SJSA1 (cell line): ENCODE data around the gene MAP1A. TPM values are rescaled to one million over a fixed set of nuclear protein-coding genes. Genes with fewer than 3 reads are reported as not detected.

Experiments used
- DNase-seq, 2 experiments: peaks; one replicate each; pipeline ENCODE4 v3.0.0-alpha.2; 2015 to 2020; ENCODE audit warnings: low spot score in 2 of 2, low read depth in 1 of 2
- H3K27ac ChIP-seq: fragments of 250-450 bp; sonication (Bioruptor Pico); 2 replicates; pipeline ENCODE4 v1.5.1; 2020; ENCODE audit warnings: mild to moderate bottlenecking, moderate library complexity
- H3K27me3 ChIP-seq: fragments of 250-450 bp; sonication (Bioruptor Pico); replicated peaks from 2 replicates; pipeline ENCODE4 v1.5.1; 2020; ENCODE audit warnings: mild to moderate bottlenecking, moderate library complexity
- H3K36me3 ChIP-seq: fragments of 250-450 bp; sonication (Bioruptor Pico); 2 replicates; pipeline ENCODE4 v1.5.1; 2020; ENCODE audit warnings: mild to moderate bottlenecking
- H3K4me1 ChIP-seq: fragments of 250-450 bp; sonication (Bioruptor Pico); replicated peaks from 2 replicates; pipeline ENCODE4 v1.6.1; 2021; ENCODE audit warnings: mild to moderate bottlenecking
- H3K4me3 ChIP-seq: fragments of 250-450 bp; sonication (Bioruptor Pico); 2 replicates; pipeline ENCODE4 v1.5.1; 2020; ENCODE audit warnings: mild to moderate bottlenecking
- H3K9me3 ChIP-seq: fragments of 250-450 bp; sonication (Bioruptor Pico); replicated peaks from 2 replicates; pipeline ENCODE4 v1.5.1; 2020; ENCODE audit warnings: mild to moderate bottlenecking
- total RNA-seq: library from RNA; depleted of rRNA; stranded (reverse); fragments of >200 nt; shearing (Covaris generic); gene quantifications from 2 replicates; pipeline ENCODE4 v1.2.3, GENCODE V29; 2014; rRNA removed

Gene MAP1A
- total RNA-seq, result 37.3 and 58.7 TPM in 2 replicates

- peaks cover 31% of the 10 kb centered on the region for H3K36me3 ChIP-seq
- H3K27ac ChIP-seq, result peak within 1 kb of the TSS; percentile 72
- H3K9me3 ChIP-seq, result no peaks in the 10 kb centered on the region
- H3K27me3 ChIP-seq, result no peaks in the 10 kb centered on the region
- peak within 1 kb of the TSS; percentile 61 for H3K4me3 ChIP-seq
- peaks cover 45% of the 10 kb centered on the region for H3K4me1 ChIP-seq
- DNase-seq, result peak; percentile 67 to 80
Observed at GRCh38 chr15:43517354-43518196, at the start of gene MAP1A. Gene MAP1A, plus strand, starts transcription at chr15:43517608. Its CDS starts 3,866 bp downstream, at chr15:43521474.

DNA sequence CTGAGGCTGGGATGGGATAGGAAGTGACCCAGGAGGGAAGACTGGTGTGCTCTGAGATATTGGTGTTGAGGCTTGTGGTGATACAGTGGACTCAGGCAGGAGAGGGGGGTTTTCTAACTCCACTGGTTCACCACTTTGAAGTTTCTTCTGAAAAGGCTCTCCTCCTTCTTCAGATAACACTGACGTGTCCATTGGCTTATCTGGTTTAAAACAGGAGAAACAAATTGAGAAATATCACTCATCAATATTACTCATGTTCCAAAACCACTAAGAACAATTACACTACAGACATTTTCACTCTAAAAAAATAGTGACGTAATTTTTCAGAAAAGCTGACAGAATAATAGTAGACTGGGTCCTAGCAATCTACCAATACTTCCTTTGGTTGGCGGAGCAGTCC, 47.5 kb upstream of the MAP1A start:
- Histone ChIP-seq H3K27me3 (no peaks in the 10 kb centered on the region), H3K9me3 (no peaks in the 10 kb centered on the region), H3K36me3 (peaks cover 68% of the 10 kb centered on the region), H3K27ac (no peak overlapping the region), H3K4me1 (no peaks in the 10 kb centered on the region), H3K4me3 (no peak overlapping the region)
- no peak for DNase-seq

GRCh38 chr15:43471975-43472374, 45.4 kb upstream of the MAP1A start:
- Histone ChIP-seq H3K27ac (no peak overlapping the region), H3K9me3 (no peaks in the 10 kb centered on the region), H3K36me3 (peaks cover 67% of the 10 kb centered on the region), H3K4me1 (no peaks in the 10 kb centered on the region), H3K4me3 (no peak overlapping the region), H3K27me3 (no peaks in the 10 kb centered on the region)
- DNase-seq, result no peak

DNA sequence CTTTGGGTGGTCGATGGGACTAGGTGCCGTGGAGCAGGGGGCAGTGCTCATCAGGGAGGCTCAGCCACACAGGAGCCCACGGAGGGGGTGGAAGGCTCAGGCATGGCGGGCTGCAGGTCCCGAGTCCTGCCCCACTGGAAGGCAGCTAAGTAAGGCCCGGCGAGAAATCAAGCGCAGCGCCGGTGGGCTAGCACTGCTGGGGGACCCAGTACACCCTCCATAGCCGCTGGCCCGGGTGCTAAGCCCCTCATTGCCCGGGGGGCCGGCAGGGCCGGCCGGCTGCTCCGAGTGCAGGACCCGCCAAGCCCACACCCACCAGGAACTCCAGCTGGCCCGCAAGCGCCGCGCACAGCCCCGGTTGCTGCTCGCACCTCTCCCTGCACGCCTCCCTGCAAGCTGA, 43.5 kb upstream of the MAP1A start:
- Histone ChIP-seq H3K4me1 (no peaks in the 10 kb centered on the region), H3K27me3 (no peaks in the 10 kb centered on the region), H3K27ac (no peak overlapping the region), H3K36me3 (peaks cover 68% of the 10 kb centered on the region), H3K4me3 (no peak overlapping the region), H3K9me3 (no peaks in the 10 kb centered on the region)
- DNase-seq, result no peak

DNA sequence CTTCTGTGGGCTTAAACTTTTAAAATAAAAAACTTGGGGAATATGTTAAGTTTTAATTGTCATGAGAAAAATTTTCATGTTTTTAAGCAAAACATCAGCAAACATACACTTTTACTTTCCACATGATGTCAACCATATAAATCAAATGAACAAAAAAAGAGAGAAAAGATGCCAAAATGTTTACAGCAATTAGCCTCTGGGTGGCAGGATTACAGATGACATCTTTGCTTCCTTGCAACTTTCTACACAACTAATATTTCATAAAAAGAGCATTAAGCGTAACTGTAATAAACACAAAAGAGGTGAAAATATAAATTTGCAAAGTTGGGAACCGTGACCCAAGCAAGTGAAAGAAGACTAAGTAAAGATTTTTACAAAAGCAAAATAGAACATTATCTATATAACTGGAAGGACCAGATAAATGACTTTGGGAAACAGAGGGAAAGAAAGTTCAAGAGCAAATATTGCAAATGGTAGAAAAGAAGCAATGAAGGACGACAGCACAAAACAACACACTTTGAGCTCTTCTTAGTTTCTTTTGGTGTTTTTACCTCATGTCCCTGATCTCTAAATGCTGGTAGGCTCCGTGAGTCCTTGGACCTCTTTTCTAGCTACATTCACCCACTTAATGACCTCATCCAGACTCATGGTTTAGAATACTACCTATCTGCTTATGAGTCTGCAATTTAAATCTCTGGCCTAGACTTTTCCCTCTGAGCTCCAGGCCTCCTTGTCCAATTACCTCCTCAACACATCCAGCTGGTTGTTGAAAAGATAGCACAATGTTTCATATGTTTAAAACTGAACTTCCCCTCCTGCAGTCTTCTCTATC, 33.9 kb upstream of the MAP1A start:
- Histone ChIP-seq H3K27me3 (no peaks in the 10 kb centered on the region), H3K4me3 (no peak overlapping the region), H3K27ac (no peak overlapping the region), H3K9me3 (no peaks in the 10 kb centered on the region), H3K4me1 (no peaks in the 10 kb centered on the region), H3K36me3 (peaks cover 68% of the 10 kb centered on the region)
- peak in 1 of 2 experiments; percentile 12 for DNase-seq

- Histone ChIP-seq H3K9me3 (no peaks in the 10 kb centered on the region), H3K27ac (no peak overlapping the region), H3K36me3 (peaks cover 65% of the 10 kb centered on the region), H3K27me3 (no peaks in the 10 kb centered on the region), H3K4me3 (no peak overlapping the region), H3K4me1 (no peaks in the 10 kb centered on the region)
- no peak for DNase-seq
Observed at GRCh38 chr15:43484455-43484854, 33.0 kb upstream of the MAP1A start.

- Histone ChIP-seq H3K36me3 (peaks cover 70% of the 10 kb centered on the region), H3K4me1 (peaks cover 4% of the 10 kb centered on the region; the same call in 1 of the 2 replicates), H3K27me3 (no peaks in the 10 kb centered on the region), H3K4me3 (no peak overlapping the region), H3K27ac (no peak overlapping the region), H3K9me3 (no peaks in the 10 kb centered on the region)
- DNase-seq, result no peak
Observed at GRCh38 chr15:43487271-43487895, 30.0 kb upstream of the MAP1A start.

DNA sequence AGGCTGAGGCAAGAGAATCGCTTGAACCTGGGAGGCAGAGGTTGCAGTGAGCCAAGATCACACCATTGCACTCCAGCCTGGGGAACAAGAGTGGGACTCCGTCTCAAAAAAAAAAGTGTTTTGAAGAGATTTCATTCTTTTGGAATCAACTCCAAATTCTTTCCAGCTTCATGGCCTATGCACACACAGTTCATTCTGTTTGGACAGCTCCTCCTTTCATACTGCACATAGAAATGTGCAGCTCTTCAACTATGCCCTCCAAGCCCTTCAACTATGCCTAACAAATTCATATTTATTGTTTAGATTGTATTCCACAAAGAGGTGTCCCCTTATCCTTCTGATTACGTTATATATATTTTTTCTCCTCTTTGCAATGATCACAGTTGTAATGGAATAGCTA, 28.6 kb upstream of the MAP1A start:
- Histone ChIP-seq H3K27me3 (no peaks in the 10 kb centered on the region), H3K4me1 (peaks cover 9% of the 10 kb centered on the region), H3K4me3 (no peak overlapping the region), H3K27ac (no peak overlapping the region), H3K9me3 (no peaks in the 10 kb centered on the region), H3K36me3 (peaks cover 64% of the 10 kb centered on the region)
- DNase-seq, result no peak

DNA sequence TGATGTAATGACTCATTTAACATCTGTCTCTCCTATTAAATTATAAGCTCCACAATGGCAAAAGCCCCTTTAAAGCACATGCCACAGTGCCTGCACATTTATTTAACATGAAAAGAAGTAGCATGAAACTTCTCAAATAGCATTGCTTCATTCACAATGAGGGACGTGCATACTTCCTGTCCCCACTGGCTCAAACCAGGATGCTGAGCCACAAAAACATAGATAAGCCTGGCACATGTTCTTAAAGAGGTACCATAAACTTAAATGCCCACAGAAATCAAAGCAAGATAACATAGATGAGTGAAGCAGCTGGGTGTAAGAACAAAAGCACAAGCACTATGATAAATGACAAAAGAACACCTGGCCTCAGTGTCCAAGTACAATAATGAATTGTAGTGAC, 28.2 kb upstream of the MAP1A start:
- Histone ChIP-seq H3K36me3 (peaks cover 60% of the 10 kb centered on the region), H3K27ac (no peak overlapping the region), H3K4me3 (no peak overlapping the region), H3K27me3 (no peaks in the 10 kb centered on the region), H3K9me3 (no peaks in the 10 kb centered on the region), H3K4me1 (peaks cover 11% of the 10 kb centered on the region)
- DNase-seq, result no peak

DNA sequence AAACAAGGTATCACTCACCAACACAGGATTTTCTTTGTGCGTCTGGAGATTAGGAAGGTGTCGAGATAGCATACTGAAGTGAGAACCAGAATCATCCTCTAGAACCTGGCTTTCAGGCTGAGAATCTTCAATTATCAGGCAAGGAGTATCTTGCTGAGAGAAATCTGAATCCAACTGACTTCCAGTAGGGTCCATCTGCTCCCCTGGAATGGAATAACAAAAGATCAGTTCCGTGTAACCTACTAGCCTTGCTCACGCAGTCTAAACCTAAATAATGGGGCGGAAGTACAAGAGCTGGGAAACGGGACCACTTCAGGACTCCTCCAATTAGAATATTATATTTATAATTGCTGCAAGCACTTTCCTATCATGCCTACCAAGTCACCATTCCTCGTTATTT, 25.1 kb upstream of the MAP1A start:
- H3K9me3 ChIP-seq, result no peaks in the 10 kb centered on the region
- DNase-seq, result no peak
- H3K36me3 ChIP-seq, result peaks cover 40% of the 10 kb centered on the region
- H3K4me3 ChIP-seq, result peak overlapping the region; percentile 77
- H3K27ac ChIP-seq, result peak overlapping the region; percentile 78
- no peaks in the 10 kb centered on the region for H3K27me3 ChIP-seq
- H3K4me1 ChIP-seq, result peaks cover 11% of the 10 kb centered on the region

- no peaks in the 10 kb centered on the region for H3K9me3 ChIP-seq
- H3K36me3 ChIP-seq, result peaks cover 35% of the 10 kb centered on the region
- no peaks in the 10 kb centered on the region for H3K27me3 ChIP-seq
- H3K4me1 ChIP-seq, result peaks cover 11% of the 10 kb centered on the region
- DNase-seq, result peak; percentile 94 to 95
- H3K27ac ChIP-seq, result peak within 1 kb of the TSS; percentile 78
- peak within 1 kb of the TSS; percentile 77 for H3K4me3 ChIP-seq
Observed at GRCh38 chr15:43492673-43493601, 24.5 kb upstream of the MAP1A start, which contains the start of gene TP53BP1. Gene TP53BP1, minus strand, starts transcription at chr15:43493156. Its CDS starts 113 bp downstream, at chr15:43493043.

DNA sequence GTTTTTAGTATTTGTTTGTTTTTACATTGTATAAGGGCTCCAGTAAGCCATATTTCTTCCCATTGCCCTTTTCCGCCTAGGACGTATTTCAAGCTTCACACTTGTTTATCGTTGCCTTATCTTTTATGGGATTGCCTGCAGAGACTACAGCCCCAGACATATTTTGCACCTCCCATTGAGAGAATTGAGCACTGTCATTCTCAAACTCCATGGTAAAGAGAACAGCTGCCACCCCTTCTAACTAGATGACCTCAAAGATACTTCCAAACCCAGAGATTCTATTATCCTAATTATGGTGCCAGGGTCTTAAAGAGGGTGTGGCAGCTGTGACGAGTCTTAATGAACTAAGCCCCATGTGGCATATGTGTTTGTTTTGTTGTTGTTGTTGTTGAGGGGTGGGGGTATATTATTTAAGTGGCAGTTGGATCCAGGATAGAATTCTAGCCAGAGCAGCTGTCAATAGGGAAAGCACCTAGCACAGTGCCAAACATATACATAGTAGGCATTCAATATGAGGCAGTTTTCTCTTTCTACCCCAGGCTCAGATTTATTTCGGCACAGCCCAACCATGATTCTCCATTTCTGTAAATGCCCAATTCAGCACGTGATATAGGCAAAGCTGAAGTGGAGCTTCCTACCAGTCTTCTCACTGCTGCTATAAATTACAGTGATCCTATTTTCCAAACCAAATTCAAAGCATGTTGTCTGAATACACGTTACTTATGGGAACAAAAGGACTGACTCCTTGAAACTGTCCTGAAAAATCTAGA, 23.5 kb upstream of the MAP1A start:
- H3K9me3 ChIP-seq, result no peaks in the 10 kb centered on the region
- H3K4me3 ChIP-seq, result peak overlapping the region; percentile 77
- DNase-seq, result no peak
- no peaks in the 10 kb centered on the region for H3K27me3 ChIP-seq
- H3K27ac ChIP-seq, result peak overlapping the region; percentile 78
- peaks cover 11% of the 10 kb centered on the region for H3K4me1 ChIP-seq
- H3K36me3 ChIP-seq, result peaks cover 28% of the 10 kb centered on the region
